Pancreas (tissue), 10 donors: ENCODE results near the gene PLCG2. TPM values are rescaled to one million over a fixed set of nuclear protein-coding genes. Genes with fewer than 3 reads are reported as not detected.

ENCODE experiments used
- ATAC-seq, 4 donors: fragments of 200-7000 bp; cut with Tn5 transposase; one replicate each; pipeline versions ENCODE4 v1.8.0 to v1.9.1; 2020; ENCODE audit warnings: mild to moderate bottlenecking in 4 of 4, moderate library complexity in 4 of 4
- DNase-seq, 6 donors: peaks; one replicate each; pipeline ENCODE4 v3.0.0-alpha.2; 2020
- FAIRE-seq: peaks from 2 replicates; lab custom pipeline; 2012; peaks lifted over from hg19 to GRCh38; lab: Jason Lieb, UNC
- H3K27ac ChIP-seq, 4 donors: fragments of 200-600 bp; sonication (generic); 1 replicate in 3 of 4; 2 replicates in 1 of 4; pipeline versions ENCODE4 v1.5.0 to v1.8.0; 2020
- H3K27me3 ChIP-seq, 4 donors: fragments of 200-600 bp; one replicate each; pipeline ENCODE4 v1.8.0; 2021
- H3K36me3 ChIP-seq, 3 donors: fragments of 200-600 bp; sonication (generic) in 1 of 3; one replicate each; pipeline versions ENCODE4 v1.5.0 to v1.8.0; 2020 to 2021
- H3K4me1 ChIP-seq, 3 donors: fragments of 200-600 bp; one replicate each; pipeline ENCODE4 v1.8.0; 2021
- H3K4me3 ChIP-seq, 4 donors: fragments of 200-600 bp; sonication (generic) in 2 of 4; one replicate each; pipeline versions ENCODE4 v1.5.0 to v1.8.0; 2020 to 2021
- H3K9me3 ChIP-seq, 4 donors: fragments of 200-600 bp; one replicate each; pipeline ENCODE4 v1.8.0; 2021
- CTCF ChIP-seq, 4 donors: fragments of 200-600 bp; sonication (generic) in 3 of 4; IDR thresholded peaks; one replicate each; pipeline versions ENCODE4 v1.5.0 to v1.8.0; 2021; ENCODE audit warnings: antibody characterized with exemption in 4 of 4
- WGBS, 2 donors: extraction: QIAGEN DNeasy Blood & Tissue Kit; methylation state at CpG; one replicate each; pipeline ENCODE4 v1.1.7; 2013; 5-methylcytosine and 5-hydroxymethylcytosine counted together
- intact Hi-C, 3 donors: fragments of 100-400 bp; cut with DNase I; formaldehyde crosslinking; loops; one replicate each; pipeline versions ENCODE4 v1.11.1 to v1.14.2; 2022
- polyA plus RNA-seq, 2 donors: library from polyadenylated mRNA; stranded (reverse); fragments of 200-250 nt; gene quantifications; one replicate each; pipeline ENCODE4 v1.2.3, GENCODE V29; 2013
- total RNA-seq, 6 donors: library from RNA; stranded (reverse); fragmentation: NEBNext Ultra II Directional in 4 of 6; extraction: Animal tissue kit (Norgen Biotek cat#: 25700) in 4 of 6; gene quantifications; one replicate each; pipeline versions ENCODE4 v1.2.1 to v1.2.4, GENCODE V29; 2021 to 2023
- donor health status: healthy with polysubstance abuse.
- donor health status: DM: no; HTN: no; CAD: no; lungs with moderate emphysema.
- donor health status: DM: no; HTN: no; CAD: no.
- donor health status: control.
- donor health status: control.
- donor health status: Bipolar disorder and iron deficiency.
- donor health status: DM: yes; HTN: yes; CAD: no.
- donor health status: DM: no; HTN: no; CAD: no.
- donor health status: DM: no; HTN: no; CAD: no.
- donor health status: DM: yes; HTN: yes; CAD: no.

The PLCG2 gene
- total and polyA plus RNA-seq, 8 donors, result 3.7 to 23.6 (median 8.0) TPM

GRCh38 chr16:81920498-81920897 lies 141.4 kb downstream of the PLCG2 start:
- no peak for ATAC-seq
- intact Hi-C loops, result no loop called here
- no peak for DNase-seq
- Histone ChIP-seq H3K27ac (no peak overlapping the region), H3K36me3 (peaks cover 0 to 4% (median 0%) of the 10 kb centered on the region in 3 donors), H3K27me3 (no peaks in the 10 kb centered on the region), H3K4me1 (no peaks in the 10 kb centered on the region), H3K4me3 (no peak overlapping the region), H3K9me3 (no peaks in the 10 kb centered on the region)
- TF ChIP-seq CTCF (IDR thresholded peaks at IDR 0.05), result no peak
- FAIRE-seq, result no peak
- WGBS, 2 donors, result 77 to 78% methylated on average over 4 of the region's 4 CpGs

GRCh38 chr16:81921085-81921814 lies 142.2 kb downstream of the PLCG2 start:
- FAIRE-seq, result no peak
- no peak for TF ChIP-seq CTCF (IDR thresholded peaks at IDR 0.05)
- no peak for DNase-seq

GRCh38 chr16:81921843-81922584 lies 142.9 kb downstream of the PLCG2 start:
- H3K27me3 ChIP-seq, result no peaks in the 10 kb centered on the region
- no peak overlapping the region for H3K4me3 ChIP-seq
- DNase-seq, result no peak
- H3K27ac ChIP-seq, result no peak overlapping the region
- 72 to 75% methylated on average over 5 of the region's 5 CpGs for WGBS, 2 donors
- peaks cover 0 to 4% (median 0%) of the 10 kb centered on the region in 3 donors for H3K36me3 ChIP-seq
- H3K9me3 ChIP-seq, result no peaks in the 10 kb centered on the region
- H3K4me1 ChIP-seq, result no peaks in the 10 kb centered on the region
- no peak for TF ChIP-seq CTCF (IDR thresholded peaks at IDR 0.05)
- intact Hi-C loops, result no loop called here
- FAIRE-seq, result no peak
- no peak for ATAC-seq

More at GRCh38 chr16:81921085-81921814, 142.2 kb downstream of the PLCG2 start:
- Histone ChIP-seq H3K4me3 (no peak overlapping the region), H3K27me3 (no peaks in the 10 kb centered on the region), H3K27ac (no peak overlapping the region), H3K9me3 (no peaks in the 10 kb centered on the region), H3K4me1 (no peaks in the 10 kb centered on the region), H3K36me3 (peaks cover 0 to 4% (median 0%) of the 10 kb centered on the region in 3 donors)
- 67 to 81% methylated on average over 12 of the region's 12 CpGs for WGBS, 2 donors
- no peak for ATAC-seq
- intact Hi-C loops, result no loop called here

- intact Hi-C loops, result no loop called here
- no peak for FAIRE-seq
Observed at GRCh38 chr16:81923296-81923695, 144.2 kb downstream of the PLCG2 start.

More at GRCh38 chr16:81923296-81923695, 144.2 kb downstream of the PLCG2 start:
- Histone ChIP-seq H3K27me3 (no peaks in the 10 kb centered on the region), H3K4me3 (no peak overlapping the region), H3K9me3 (no peaks in the 10 kb centered on the region), H3K36me3 (peaks cover 0 to 4% (median 0%) of the 10 kb centered on the region in 3 donors), H3K4me1 (no peaks in the 10 kb centered on the region), H3K27ac (no peak overlapping the region)
- DNase-seq (no peak), ATAC-seq (no peak)
- no peak for TF ChIP-seq CTCF (IDR thresholded peaks at IDR 0.05)
- 67 to 74% methylated on average over 9 of the region's 9 CpGs for WGBS, 2 donors
